GM12892 (cell line): ENCODE results near the gene OOSP1.

Experiments
- POLR2A ChIP-seq: IDR thresholded peaks from 2 replicates; pipeline ENCODE4 v1.6.1; 2011; ENCODE audit warnings: low read depth, low read length, control low read depth
- POLR2AphosphoS5 ChIP-seq: IDR thresholded peaks from 2 replicates; pipeline ENCODE4 v1.6.1; 2011; ENCODE audit warnings: low read depth, low read length, control low read depth

- no peak for TF ChIP-seq POLR2A
- no peak for TF ChIP-seq POLR2AphosphoS5
These were observed 23.9 kb downstream of the OOSP1 start for GRCh38 chr11:59962107-59962482.
